ENCODE measurements around the gene HDAC9.

HDAC9 gene

DNA sequence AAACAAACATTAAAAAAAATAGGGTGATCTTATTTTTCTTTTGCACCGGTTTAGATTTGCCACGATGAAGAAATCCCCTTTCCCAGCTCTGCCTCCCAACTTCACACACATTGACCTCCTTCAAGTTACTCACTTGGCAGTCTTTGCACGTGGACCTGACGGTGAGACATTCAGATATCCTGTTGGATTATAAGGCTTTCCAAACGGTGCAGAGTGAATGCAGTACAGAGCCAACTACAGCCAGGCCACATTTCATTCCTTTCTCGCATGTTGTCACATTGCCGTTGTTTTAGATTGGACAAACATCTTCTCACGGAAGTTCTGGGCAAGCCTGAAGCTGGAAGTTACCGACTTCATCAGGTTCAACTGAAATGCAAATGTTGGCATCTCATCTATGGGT lies 159.2 kb downstream of the HDAC9 start:
- no peaks in the 10 kb centered on the region for H3K9me3 ChIP-seq (ENCODE audit: low read depth, low read length)
- no peak overlapping the region for H3K9ac ChIP-seq (ENCODE audit: insufficient read length)
- no peak for DNase-seq (ENCODE audit: low read depth, low spot score)
- no peak for TF ChIP-seq POLR2AphosphoS5 (IDR thresholded peaks at IDR 0.05; ENCODE audit: borderline replicate concordance, low read depth, low read length)
- TF ChIP-seq FOXP2 (optimal IDR thresholded peaks at IDR 0.05; ENCODE audit: control extremely low read depth, extremely low read length, insufficient read depth), result no peak
- no peak for TF ChIP-seq EZH2 (IDR thresholded peaks at IDR 0.05)
- H3K27ac ChIP-seq, result no peak overlapping the region
- H3K4me3 ChIP-seq, result no peak overlapping the region
- peaks cover 18% of the 10 kb centered on the region for H3K36me3 ChIP-seq (ENCODE audit: insufficient read depth, low read length)

DNA sequence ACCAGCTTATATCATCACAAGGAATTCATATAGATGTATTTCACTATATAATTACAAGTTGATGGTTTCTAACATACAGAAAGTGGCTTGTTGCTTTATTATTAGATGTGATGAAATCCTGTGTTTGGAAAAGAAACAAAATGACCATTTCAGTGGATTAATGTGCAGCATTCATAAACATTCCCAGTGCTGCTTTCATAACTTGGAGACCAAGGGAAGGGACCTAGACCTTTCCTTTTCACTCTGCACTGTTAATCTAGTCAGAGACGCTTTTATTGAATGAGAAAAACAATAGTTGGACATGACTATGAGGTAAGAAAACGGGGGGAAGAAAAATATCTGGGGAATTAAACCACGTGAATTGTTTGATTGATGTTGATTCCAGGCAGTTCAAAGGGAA lies 160.0 kb downstream of the HDAC9 start:
- TF ChIP-seq POLR2AphosphoS5 (IDR thresholded peaks at IDR 0.05; ENCODE audit: borderline replicate concordance, low read depth, low read length) (no peak), FOXP2 (optimal IDR thresholded peaks at IDR 0.05; ENCODE audit: control extremely low read depth, extremely low read length, insufficient read depth) (no peak), EZH2 (IDR thresholded peaks at IDR 0.05) (no peak)
- 0 out of 2 replicates have a peak overlapping the region, but pooled peaks have one; percentile 19 for H3K4me3 ChIP-seq
- no peaks in the 10 kb centered on the region for H3K9me3 ChIP-seq (ENCODE audit: low read depth, low read length)
- no peak for DNase-seq (ENCODE audit: low read depth, low spot score)
- peaks cover 18% of the 10 kb centered on the region for H3K36me3 ChIP-seq (ENCODE audit: insufficient read depth, low read length)
- H3K27ac ChIP-seq, result peak overlapping the region; percentile 65
- no peak overlapping the region for H3K9ac ChIP-seq (ENCODE audit: insufficient read length)

DNA sequence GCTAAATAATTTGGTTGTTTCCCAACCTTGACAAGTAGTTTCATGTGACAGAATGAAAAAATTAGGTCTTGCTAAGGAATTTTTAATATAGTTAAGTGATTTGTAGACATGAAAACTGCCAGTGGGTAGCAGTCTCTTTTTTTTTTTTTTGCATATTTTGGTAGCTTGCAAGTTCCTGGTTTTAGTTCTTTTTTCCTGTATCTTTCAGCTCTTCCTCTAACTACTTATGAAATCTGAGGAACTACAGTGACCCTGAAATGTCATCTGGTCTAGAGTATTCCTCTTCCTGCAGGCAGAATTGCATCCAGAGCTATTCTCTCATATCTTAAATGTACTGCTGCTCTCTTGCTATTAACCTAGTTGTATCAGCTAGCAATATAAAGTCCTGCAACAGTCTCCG lies 160.4 kb downstream of the HDAC9 start:
- TF ChIP-seq POLR2AphosphoS5 (IDR thresholded peaks at IDR 0.05; ENCODE audit: borderline replicate concordance, low read depth, low read length) (no peak), EZH2 (IDR thresholded peaks at IDR 0.05) (no peak), FOXP2 (optimal IDR thresholded peaks at IDR 0.05; ENCODE audit: control extremely low read depth, extremely low read length, insufficient read depth) (no peak)
- DNase-seq (ENCODE audit: low read depth, low spot score), result no peak
- Histone ChIP-seq H3K9me3 (ENCODE audit: low read depth, low read length) (no peaks in the 10 kb centered on the region), H3K4me3 (0 out of 2 replicates have a peak overlapping the region, but pooled peaks have one; percentile 19), H3K36me3 (ENCODE audit: insufficient read depth, low read length) (peaks cover 18% of the 10 kb centered on the region), H3K27ac (peak overlapping the region; percentile 65), H3K9ac (ENCODE audit: insufficient read length) (no peak overlapping the region)

DNA sequence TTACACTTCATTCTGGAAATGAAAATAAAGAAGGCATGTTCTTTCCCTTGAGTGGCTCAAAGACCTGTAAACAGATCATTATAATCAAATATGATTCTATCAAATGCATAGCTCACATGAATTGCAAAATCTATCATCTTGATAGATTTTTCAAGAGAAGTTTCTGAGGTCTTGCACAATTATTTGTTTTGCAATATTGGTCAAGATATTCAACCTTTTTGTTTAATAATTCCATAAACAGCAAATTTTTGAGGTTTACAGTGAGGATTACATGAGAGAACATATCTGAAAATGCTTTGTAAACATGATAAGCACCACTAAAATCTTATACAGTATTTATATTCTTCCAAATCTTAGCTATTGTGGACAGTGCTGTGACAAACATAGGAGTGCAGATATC lies 160.8 kb downstream of the HDAC9 start:
- TF ChIP-seq POLR2AphosphoS5 (IDR thresholded peaks at IDR 0.05; ENCODE audit: borderline replicate concordance, low read depth, low read length) (no peak), EZH2 (IDR thresholded peaks at IDR 0.05) (no peak), FOXP2 (optimal IDR thresholded peaks at IDR 0.05; ENCODE audit: control extremely low read depth, extremely low read length, insufficient read depth) (no peak)
- peaks cover 18% of the 10 kb centered on the region for H3K36me3 ChIP-seq (ENCODE audit: insufficient read depth, low read length)
- no peak overlapping the region for H3K9ac ChIP-seq (ENCODE audit: insufficient read length)
- no peak overlapping the region for H3K4me3 ChIP-seq
- no peak for DNase-seq (ENCODE audit: low read depth, low spot score)
- peak overlapping the region; percentile 65 for H3K27ac ChIP-seq
- H3K9me3 ChIP-seq (ENCODE audit: low read depth, low read length), result no peaks in the 10 kb centered on the region

DNA sequence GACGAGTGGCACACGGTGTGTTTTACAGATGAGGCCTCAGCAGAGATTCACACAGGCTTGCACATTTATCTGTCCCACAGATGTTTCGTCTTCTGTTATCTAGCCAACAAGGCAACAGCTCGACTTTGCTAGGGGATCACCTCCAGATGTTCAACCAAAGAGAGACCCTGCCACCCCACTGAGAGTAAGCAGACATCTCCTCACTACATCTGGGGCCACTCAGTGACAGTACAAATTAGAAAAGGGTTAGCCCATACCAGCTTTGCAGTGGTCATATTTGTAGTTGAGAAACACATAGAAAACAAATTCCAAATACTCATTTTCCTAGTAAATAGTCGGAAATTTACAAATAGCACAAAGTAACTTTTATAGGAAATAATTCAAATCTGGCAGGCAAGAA lies 164.2 kb downstream of the HDAC9 start:
- DNase-seq (ENCODE audit: low read depth, low spot score), result no peak
- H3K9ac ChIP-seq (ENCODE audit: insufficient read length), result no peak overlapping the region
- no peak overlapping the region; the same call in 1 of the 2 replicates for H3K27ac ChIP-seq
- no peak for TF ChIP-seq FOXP2 (optimal IDR thresholded peaks at IDR 0.05; ENCODE audit: control extremely low read depth, extremely low read length, insufficient read depth)
- no peak for TF ChIP-seq POLR2AphosphoS5 (IDR thresholded peaks at IDR 0.05; ENCODE audit: borderline replicate concordance, low read depth, low read length)
- TF ChIP-seq EZH2 (IDR thresholded peaks at IDR 0.05), result no peak
- H3K9me3 ChIP-seq (ENCODE audit: low read depth, low read length), result no peaks in the 10 kb centered on the region; the same call in 1 of the 2 replicates
- no peak overlapping the region for H3K4me3 ChIP-seq
- H3K36me3 ChIP-seq (ENCODE audit: insufficient read depth, low read length), result peaks cover 18% of the 10 kb centered on the region

DNA sequence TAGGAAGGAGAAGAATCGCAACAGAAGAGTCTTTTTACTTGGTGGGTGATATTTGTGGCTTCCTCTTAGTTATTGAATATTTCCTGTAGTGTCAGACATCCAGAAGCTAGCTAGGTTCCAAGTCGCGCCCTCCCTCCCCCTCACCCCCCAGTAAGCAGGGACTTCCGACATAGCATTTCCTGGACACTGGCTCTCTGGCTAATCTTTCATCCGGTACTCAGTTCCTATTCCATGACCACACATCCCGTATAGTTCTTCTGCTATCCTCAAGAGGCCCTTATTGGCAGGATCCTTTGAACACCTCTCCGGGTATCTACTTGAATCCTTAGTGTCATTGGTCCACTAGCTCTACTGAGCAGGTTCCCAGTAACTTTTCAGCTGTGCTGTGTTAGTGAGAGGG lies 167.8 kb downstream of the HDAC9 start:
- no peak for DNase-seq (ENCODE audit: low read depth, low spot score)
- peaks cover 7% of the 10 kb centered on the region for H3K36me3 ChIP-seq (ENCODE audit: insufficient read depth, low read length)
- no peak for TF ChIP-seq FOXP2 (optimal IDR thresholded peaks at IDR 0.05; ENCODE audit: control extremely low read depth, extremely low read length, insufficient read depth)
- TF ChIP-seq EZH2 (IDR thresholded peaks at IDR 0.05), result no peak
- TF ChIP-seq POLR2AphosphoS5 (IDR thresholded peaks at IDR 0.05; ENCODE audit: borderline replicate concordance, low read depth, low read length), result no peak
- H3K9ac ChIP-seq (ENCODE audit: insufficient read length), result no peak overlapping the region
- no peaks in the 10 kb centered on the region; the same call in 1 of the 2 replicates for H3K9me3 ChIP-seq (ENCODE audit: low read depth, low read length)
- no peak overlapping the region for H3K27ac ChIP-seq
- H3K4me3 ChIP-seq, result no peak overlapping the region

DNA sequence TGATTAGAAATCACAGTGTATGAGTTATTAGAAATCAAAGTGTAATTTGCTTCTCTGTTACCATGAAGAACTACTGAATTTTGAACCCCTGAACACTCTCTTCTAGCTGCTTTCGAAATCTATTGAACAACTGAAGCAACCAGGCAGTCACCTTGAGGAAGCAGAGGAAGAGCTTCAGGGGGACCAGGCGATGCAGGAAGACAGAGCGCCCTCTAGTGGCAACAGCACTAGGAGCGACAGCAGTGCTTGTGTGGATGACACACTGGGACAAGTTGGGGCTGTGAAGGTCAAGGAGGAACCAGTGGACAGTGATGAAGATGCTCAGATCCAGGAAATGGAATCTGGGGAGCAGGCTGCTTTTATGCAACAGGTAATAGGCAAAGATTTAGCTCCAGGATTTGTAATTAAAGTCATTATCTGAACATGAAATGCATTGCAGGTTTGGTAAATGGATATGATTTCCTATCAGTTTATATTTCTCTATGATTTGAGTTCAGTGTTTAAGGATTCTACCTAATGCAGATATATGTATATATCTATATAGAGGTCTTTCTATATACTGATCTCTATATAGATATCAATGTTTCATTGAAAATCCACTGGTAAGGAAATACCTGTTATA lies 170.7 kb downstream of the HDAC9 start:
- peak overlapping the region; percentile 98 for H3K27ac ChIP-seq
- H3K9ac ChIP-seq (ENCODE audit: insufficient read length), result peak overlapping the region; percentile 53
- TF ChIP-seq POLR2AphosphoS5 (IDR thresholded peaks at IDR 0.05; ENCODE audit: borderline replicate concordance, low read depth, low read length) (no peak), FOXP2 (optimal IDR thresholded peaks at IDR 0.05; ENCODE audit: control extremely low read depth, extremely low read length, insufficient read depth) (no peak), EZH2 (IDR thresholded peaks at IDR 0.05) (no peak)
- peak; percentile 84 for DNase-seq (ENCODE audit: low read depth, low spot score)
- no peaks in the 10 kb centered on the region; the same call in 1 of the 2 replicates for H3K9me3 ChIP-seq (ENCODE audit: low read depth, low read length)
- no peaks in the 10 kb centered on the region for H3K36me3 ChIP-seq (ENCODE audit: insufficient read depth, low read length)
- 0 out of 2 replicates have a peak overlapping the region, but pooled peaks have one; percentile 8 for H3K4me3 ChIP-seq

DNA sequence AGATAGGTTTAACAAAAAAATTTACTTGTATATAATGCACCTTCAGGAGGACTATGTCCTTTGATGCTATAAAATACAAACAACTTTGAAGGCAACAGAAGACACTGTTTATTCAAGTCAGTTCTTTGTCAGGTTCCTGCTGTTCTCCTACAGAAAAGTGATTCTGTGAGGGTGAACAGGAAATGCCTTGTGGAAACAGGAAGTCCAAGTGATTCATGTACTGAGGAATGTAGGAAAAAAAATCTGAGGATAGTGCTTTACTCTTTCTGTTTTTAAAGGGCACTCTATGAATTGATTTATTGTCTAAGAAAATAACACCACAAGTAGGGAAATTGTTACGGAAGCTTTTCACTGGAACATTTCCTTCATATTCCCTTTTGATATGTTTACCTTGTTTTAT lies 171.9 kb downstream of the HDAC9 start:
- H3K9me3 ChIP-seq (ENCODE audit: low read depth, low read length), result no peaks in the 10 kb centered on the region
- peak overlapping the region; percentile 59 for H3K4me3 ChIP-seq
- TF ChIP-seq FOXP2 (optimal IDR thresholded peaks at IDR 0.05; ENCODE audit: control extremely low read depth, extremely low read length, insufficient read depth) (peak; percentile 80), EZH2 (IDR thresholded peaks at IDR 0.05) (no peak), POLR2AphosphoS5 (IDR thresholded peaks at IDR 0.05; ENCODE audit: borderline replicate concordance, low read depth, low read length) (peak; percentile 62; the same call in 1 of the 2 replicates)
- peaks cover 4% of the 10 kb centered on the region; the same call in 1 of the 2 replicates for H3K36me3 ChIP-seq (ENCODE audit: insufficient read depth, low read length)
- peak overlapping the region; percentile 65 for H3K9ac ChIP-seq (ENCODE audit: insufficient read length)
- DNase-seq (ENCODE audit: low read depth, low spot score), result peak; percentile 95
- H3K27ac ChIP-seq, result peak overlapping the region; percentile 98

All from SK-N-MC (cell line).